Ovary (tissue), 9 donors: ENCODE results near the gene MINDY4B. TPM values are rescaled to one million over a fixed set of nuclear protein-coding genes. Genes with fewer than 3 reads are reported as not detected.

ENCODE experiments used
- DNase-seq, 5 donors: peaks; one replicate each; pipeline ENCODE4 v3.0.0-alpha.2; 2019 to 2020
- H3K27ac ChIP-seq, 2 donors: fragments of 200-600 bp; one replicate each; pipeline versions ENCODE4 v1.5.1 to v1.8.0; 2019 to 2022
- H3K27me3 ChIP-seq: fragments of 200-600 bp; one replicate; pipeline ENCODE4 v1.8.0; 2022
- H3K36me3 ChIP-seq: fragments of 200-600 bp; sonication (generic); one replicate; pipeline ENCODE4 v1.5.1; 2019
- H3K4me1 ChIP-seq: one replicate; pipeline ENCODE4 v1.8.1; 2013; ENCODE audit warnings: mild to moderate bottlenecking, moderate library complexity; ENCODE audit not compliant: insufficient read depth
- H3K4me3 ChIP-seq: fragments of 200-600 bp; sonication (generic); one replicate; pipeline ENCODE4 v1.5.1; 2017
- H3K9me3 ChIP-seq, 2 donors: fragments of 200-600 bp in 1 of 2; sonication (generic) in 1 of 2; one replicate each; pipeline versions ENCODE4 v1.5.1 to v1.8.1; 2013 to 2019; ENCODE audit warnings: mild to moderate bottlenecking in 1 of 2, moderate library complexity in 1 of 2
- EP300 ChIP-seq: sonication (generic); formaldehyde crosslinking; IDR thresholded peaks from one replicate; pipeline ENCODE4 v1.6.1; 2017; ENCODE audit warnings: antibody characterized with exemption
- POLR2A ChIP-seq: fragments of 450-650 bp; IDR thresholded peaks from one replicate; pipeline ENCODE4 v1.6.1; 2017; ENCODE audit warnings: antibody characterized with exemption, mild to moderate bottlenecking, moderate library complexity
- WGBS, 3 donors: extraction: QIAGEN DNeasy Blood & Tissue Kit in 1 of 3; methylation state at CpG; one replicate each; pipeline versions ENCODE4 v1.1.5 to v1.1.7; 2013 to 2017; 5-methylcytosine and 5-hydroxymethylcytosine counted together
- intact Hi-C, 4 donors: fragments of 100-400 bp; cut with DNase I; formaldehyde crosslinking; loops; one replicate each; pipeline versions ENCODE4 v1.11.0 to v1.15.1; 2022 to 2023
- polyA plus RNA-seq, 2 donors: library from polyadenylated mRNA; stranded (reverse); fragments of 200-250 nt in 1 of 2; fragments of 350-450 nt in 1 of 2; fragmentation: Illumina TruSeq in 1 of 2; extraction: RNeasy Lipid Tissue Mini Kit (QIAGEN cat#74804) in 1 of 2; gene quantifications; one replicate each; pipeline ENCODE4 v1.2.3, GENCODE V29; 2013 to 2014
- total RNA-seq, 7 donors: library from RNA; depleted of rRNA in 2 of 7; stranded (reverse); fragments of >200 nt in 2 of 7; fragmentation: NEBNext Ultra II Directional in 3 of 7; extraction: Animal tissue kit (Norgen Biotek cat#: 25700) in 3 of 7; gene quantifications; one replicate each; pipeline versions ENCODE4 v1.1.0 to v1.2.4, GENCODE V29; 2016 to 2023
- TF ChIP-seq, protein P1 (sequence below), 3 donors: fragments of 450-650 bp in 2 of 3; fragments of 200-600 bp in 1 of 3; IDR thresholded peaks; one replicate each; pipeline versions ENCODE4 v1.5.1 to v1.8.0; 2016 to 2022; ENCODE audit warnings: antibody characterized with exemption in 3 of 3, mild to moderate bottlenecking in 1 of 3
- donor health status: DM: no; HTN: no; CAD: no; lungs with moderate emphysema.
- donor health status: DM: no; HTN: no; CAD: no.
- donor health status: Bipolar disorder and iron deficiency.
- donor health status: DM: yes; HTN: yes; CAD: no.
- donor health status: DM: no; HTN: no; CAD: no.
- donor health status: DM: yes; HTN: yes; CAD: no.

Gene MINDY4B
- total and polyA plus RNA-seq, 9 donors: not detected

DNA sequence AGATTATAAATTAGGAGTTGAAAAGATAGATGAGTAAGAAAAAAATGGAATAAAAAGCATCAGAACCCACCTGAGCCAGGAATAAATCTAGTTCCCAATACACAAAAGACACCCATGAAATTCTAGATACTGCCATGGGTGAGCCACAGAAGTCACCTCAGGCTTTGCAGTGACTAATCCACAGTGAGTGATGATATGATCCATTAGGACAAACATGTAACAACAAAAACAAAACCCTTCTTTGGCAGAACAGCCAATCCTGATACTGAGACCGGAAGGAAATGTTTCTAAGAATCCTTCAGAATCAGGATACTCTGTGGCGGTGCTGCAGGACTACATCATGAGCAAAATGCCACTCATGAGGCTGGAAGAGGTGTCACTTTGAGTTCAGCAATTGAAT, 15.0 kb upstream of the MINDY4B start:
- 67 to 80% (median 71%) methylated on average over 2 of the region's 2 CpGs for WGBS, 3 donors
- Histone ChIP-seq H3K9me3 (no peaks in the 10 kb centered on the region), H3K36me3 (no peaks in the 10 kb centered on the region), H3K4me1 (peaks cover 2% of the 10 kb centered on the region), H3K27me3 (no peaks in the 10 kb centered on the region), H3K4me3 (no peak overlapping the region), H3K27ac (no peak overlapping the region)
- intact Hi-C loops: no loop called here
- TF ChIP-seq EP300: no peak
- TF ChIP-seq POLR2A: no peak
- TF ChIP-seq, protein P1, sequence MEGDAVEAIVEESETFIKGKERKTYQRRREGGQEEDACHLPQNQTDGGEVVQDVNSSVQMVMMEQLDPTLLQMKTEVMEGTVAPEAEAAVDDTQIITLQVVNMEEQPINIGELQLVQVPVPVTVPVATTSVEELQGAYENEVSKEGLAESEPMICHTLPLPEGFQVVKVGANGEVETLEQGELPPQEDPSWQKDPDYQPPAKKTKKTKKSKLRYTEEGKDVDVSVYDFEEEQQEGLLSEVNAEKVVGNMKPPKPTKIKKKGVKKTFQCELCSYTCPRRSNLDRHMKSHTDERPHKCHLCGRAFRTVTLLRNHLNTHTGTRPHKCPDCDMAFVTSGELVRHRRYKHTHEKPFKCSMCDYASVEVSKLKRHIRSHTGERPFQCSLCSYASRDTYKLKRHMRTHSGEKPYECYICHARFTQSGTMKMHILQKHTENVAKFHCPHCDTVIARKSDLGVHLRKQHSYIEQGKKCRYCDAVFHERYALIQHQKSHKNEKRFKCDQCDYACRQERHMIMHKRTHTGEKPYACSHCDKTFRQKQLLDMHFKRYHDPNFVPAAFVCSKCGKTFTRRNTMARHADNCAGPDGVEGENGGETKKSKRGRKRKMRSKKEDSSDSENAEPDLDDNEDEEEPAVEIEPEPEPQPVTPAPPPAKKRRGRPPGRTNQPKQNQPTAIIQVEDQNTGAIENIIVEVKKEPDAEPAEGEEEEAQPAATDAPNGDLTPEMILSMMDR (IDR thresholded peaks at IDR 0.05): no peak
- DNase-seq: no peak

DNA sequence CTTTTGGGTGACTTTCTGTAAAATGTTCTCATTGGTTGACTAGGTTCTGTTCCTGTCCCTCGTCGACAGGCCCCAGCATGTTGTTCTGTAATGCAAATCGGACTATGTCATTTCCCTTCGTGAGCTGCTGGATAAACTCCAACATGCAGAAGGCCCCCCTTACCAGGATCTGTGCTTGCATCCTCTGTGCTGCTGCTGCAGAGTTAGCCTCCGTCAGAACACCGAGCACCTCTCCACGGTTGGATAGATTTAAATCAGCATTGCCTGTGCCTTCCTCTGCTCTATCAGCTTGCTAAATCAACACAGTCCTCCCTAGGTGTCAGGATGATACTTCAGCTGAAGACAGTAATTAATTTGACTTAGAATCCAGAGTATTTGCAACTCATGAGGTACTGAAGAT, 12.7 kb upstream of the MINDY4B start:
- intact Hi-C loops: no loop called here
- Histone ChIP-seq H3K36me3 (no peaks in the 10 kb centered on the region), H3K27me3 (no peaks in the 10 kb centered on the region), H3K4me1 (peaks cover 2% of the 10 kb centered on the region), H3K4me3 (no peak overlapping the region), H3K27ac (no peak overlapping the region), H3K9me3 (no peaks in the 10 kb centered on the region)
- no peak for DNase-seq
- 27 to 36% (median 36%) methylated on average over 7 of the region's 7 CpGs for WGBS, 3 donors
- no peak for TF ChIP-seq POLR2A
- no peak for TF ChIP-seq EP300
- TF ChIP-seq, protein P1 (IDR thresholded peaks at IDR 0.05): no peak

DNA sequence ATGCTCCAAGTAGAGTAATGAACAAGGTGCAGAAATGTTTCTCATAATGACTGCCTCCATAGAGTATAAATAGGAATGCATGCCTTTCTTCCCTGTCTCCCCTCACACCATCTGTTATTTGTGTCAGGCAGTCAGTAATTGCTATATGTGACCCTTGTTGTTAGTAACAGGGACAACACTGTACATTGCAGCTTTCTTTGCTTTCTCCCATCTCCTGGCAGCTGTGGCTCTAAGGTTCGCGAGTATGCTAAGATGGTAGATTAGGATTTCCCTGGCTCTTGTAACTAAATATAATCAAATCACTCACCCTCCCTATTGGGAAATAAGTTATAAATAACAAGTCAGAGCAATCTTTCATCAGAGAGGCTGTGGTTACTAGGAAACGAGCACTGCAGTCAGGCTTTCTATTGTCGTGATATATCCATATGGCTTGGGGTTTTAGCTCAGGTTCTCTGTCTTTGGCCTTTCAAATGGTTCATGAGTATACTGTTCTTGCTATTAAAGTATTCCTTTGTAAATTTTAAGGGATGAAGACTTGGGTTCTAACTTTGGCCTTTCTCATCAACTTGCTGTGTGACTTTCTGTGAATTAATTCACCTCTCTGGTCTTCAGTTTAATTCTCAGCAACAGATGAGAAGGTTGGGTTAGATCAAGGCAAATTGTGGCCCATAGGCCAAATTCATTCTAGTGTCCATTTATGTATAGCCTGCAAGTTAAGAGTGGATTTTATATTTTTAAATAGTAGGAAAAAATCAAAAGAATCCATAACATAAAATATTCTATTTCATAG, 8.1 kb upstream of the MINDY4B start:
- Histone ChIP-seq H3K27ac (no peak overlapping the region), H3K9me3 (no peaks in the 10 kb centered on the region), H3K4me1 (no peaks in the 10 kb centered on the region), H3K4me3 (no peak overlapping the region), H3K36me3 (no peaks in the 10 kb centered on the region), H3K27me3 (no peaks in the 10 kb centered on the region)
- WGBS, 3 donors: 68 to 76% (median 74%) methylated on average over 4 of the region's 4 CpGs
- no peak for DNase-seq
- TF ChIP-seq POLR2A: no peak
- intact Hi-C loops: no loop called here

DNA sequence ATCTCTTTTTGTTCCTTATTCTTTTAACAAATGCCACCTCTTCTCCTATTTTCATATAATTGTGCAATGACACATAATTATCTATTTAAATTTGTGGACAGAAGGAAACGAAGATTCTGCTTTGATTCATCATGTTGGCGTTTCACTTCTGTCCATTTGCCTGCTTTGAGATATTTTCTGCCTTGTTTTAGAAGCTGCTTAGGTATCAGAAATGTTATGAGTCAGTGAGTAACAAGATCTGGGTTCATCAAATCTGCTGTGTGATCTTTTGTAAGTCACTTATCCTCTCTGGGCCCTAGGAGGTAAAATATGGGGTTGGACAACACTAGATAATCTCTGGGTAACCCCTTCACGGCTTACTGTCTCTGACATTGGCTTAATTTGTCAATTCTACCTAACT, 7.3 kb upstream of the MINDY4B start:
- intact Hi-C loops: no loop called here
- H3K36me3 ChIP-seq: no peaks in the 10 kb centered on the region
- no peak for DNase-seq
- H3K27me3 ChIP-seq: no peaks in the 10 kb centered on the region
- no peak overlapping the region for H3K27ac ChIP-seq
- TF ChIP-seq POLR2A (no peak), EP300 (no peak)
- TF ChIP-seq, protein P1 (IDR thresholded peaks at IDR 0.05): no peak
- H3K4me1 ChIP-seq: no peaks in the 10 kb centered on the region
- H3K9me3 ChIP-seq: no peaks in the 10 kb centered on the region
- 84 to 88% (median 85%) methylated on average over 3 of the region's 3 CpGs for WGBS, 3 donors
- no peak overlapping the region for H3K4me3 ChIP-seq

DNA sequence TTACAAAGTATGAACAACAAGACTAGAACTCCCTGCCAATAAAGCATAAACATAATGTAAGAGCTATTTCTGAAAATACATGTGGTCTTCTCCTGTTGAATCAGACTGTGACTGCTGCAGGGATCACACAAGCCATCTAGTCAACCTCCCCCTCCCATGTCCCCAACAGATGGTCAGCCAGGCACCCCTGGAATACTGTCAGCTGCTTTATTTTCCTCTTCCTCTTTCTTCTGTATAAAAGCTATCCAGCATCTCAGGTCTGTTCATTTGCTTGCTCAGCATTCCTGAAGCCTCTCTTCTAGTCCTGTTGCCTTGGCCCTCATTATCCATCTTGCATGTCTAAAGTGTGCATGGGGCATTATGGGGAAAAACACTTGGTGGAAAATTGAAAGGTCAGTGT, 6.5 kb upstream of the MINDY4B start:
- Histone ChIP-seq H3K36me3 (no peaks in the 10 kb centered on the region), H3K9me3 (no peaks in the 10 kb centered on the region), H3K4me1 (no peaks in the 10 kb centered on the region), H3K4me3 (no peak overlapping the region), H3K27me3 (no peaks in the 10 kb centered on the region), H3K27ac (no peak overlapping the region)
- intact Hi-C loops: no loop called here
- DNase-seq: no peak
- TF ChIP-seq, protein P1 (IDR thresholded peaks at IDR 0.05): no peak
- TF ChIP-seq POLR2A (no peak), EP300 (no peak)
